Measurements from ENCODE around the gene ID4.

- no peak for TF ChIP-seq CTCF (IDR thresholded peaks at IDR 0.05)
- TF ChIP-seq POLR2A (IDR thresholded peaks at IDR 0.05), result no peak
These were observed 1.6 kb upstream of the ID4 start for GRCh38 chr6:19835605-19836004.
